Measurements from ENCODE around the gene PPP2R5B. TPM values are rescaled to one million over a fixed set of nuclear protein-coding genes. Genes with fewer than 3 reads are reported as not detected.

The PPP2R5B gene
- total and polyA plus RNA-seq, 9 of the 15 experiments (the other 6 are each of a cell fraction or from before 2014, with no cell fraction given): 0.10 to 7.8 (median 3.3) TPM

- no peaks in the 10 kb centered on the region for H3K79me2 ChIP-seq (ENCODE audit: control insufficient read depth, insufficient read depth, low read length)
- intact Hi-C loops (cut with micrococcal nuclease): no loop called here
- peaks cover 70% of the 10 kb centered on the region; the same call in 2 of the 3 replicates for H3K36me3 ChIP-seq (ENCODE audit: control insufficient read depth, insufficient read depth, low read length)
- no peaks in the 10 kb centered on the region for H3K27me3 ChIP-seq (ENCODE audit: control insufficient read depth in 2 of 2, insufficient read depth in 2 of 2, low read length in 2 of 2)
- TF ChIP-seq POLR2G (IDR thresholded peaks at IDR 0.05; ENCODE audit: low read depth, low read length) (peak; percentile 49; the same call in 1 of the 2 replicates), ZNF282 (CRISPR knock-in tag; IDR thresholded peaks at IDR 0.05) (no peak), BRF1 (IDR thresholded peaks at IDR 0.05; ENCODE audit: borderline replicate concordance, extremely low read depth, insufficient read length) (no peak)
- DNase-seq (ENCODE audit: extremely low read depth in 1 of 4, low spot score in 3 of 4) (no peak), FAIRE-seq (no peak), ATAC-seq (no peak)
- H3K9me3 ChIP-seq (replicated peaks; ENCODE audit: control insufficient read depth, insufficient read depth, low read depth, low read length): no peaks in the 10 kb centered on the region
- no peak overlapping the region for H2AFZ ChIP-seq (ENCODE audit: low read depth, low read length)
- peaks cover 3 to 45% of the 10 kb centered on the region in 2 experiments; a peak in 3 of 5 replicates for H3K4me1 ChIP-seq (replicated peaks in 1 of 2; ENCODE audit: control insufficient read depth in 2 of 2, insufficient read depth in 2 of 2, low read length in 2 of 2)
- no peak overlapping the region for H3K27ac ChIP-seq (ENCODE audit: extremely low read depth, low read depth, low read length)
- no TSS peak for BruUV-seq (replicated peaks)
- no peaks in the 10 kb centered on the region for H4K20me1 ChIP-seq (replicated peaks; ENCODE audit: control insufficient read depth, insufficient read depth, low read length)
- H3K9ac ChIP-seq (ENCODE audit: insufficient read depth in 1 of 2, low read depth in 2 of 2, low read length in 2 of 2): peak overlapping the region in 1 of 2 experiments; percentile 61; a peak in 2 of 4 replicates
- no peak overlapping the region for H3K4me2 ChIP-seq (ENCODE audit: insufficient read depth, low read length)
- no peaks in the 10 kb centered on the region for H3K9me1 ChIP-seq (ENCODE audit: control insufficient read depth, insufficient read depth, low read length)
- CTCF ChIA-PET (ENCODE audit: low intra/inter-chr PET ratio): interaction anchor here (0.6 kb wide), 1 partner anchor 99 kb away, joined by 3 read pairs; the partner anchor contains the start of gene BATF2
- in situ Hi-C loops (cut with MboI): no loop called here
- POLR2A ChIA-PET: interaction anchor here (0.6 to 1.3 kb wide), 4 partner anchors 10 to 603 kb away, joined by 3 read pairs; partner anchors contain the start of gene NEAT1
- WGBS (ENCODE audit: insufficient coverage, low coverage, missing lambda C conversion rate): 93% methylated on average over 13 of the region's 19 CpGs
- H3K4me3 ChIP-seq: no peak overlapping the region
These were observed 27.0 kb upstream of the PPP2R5B start for GRCh38 chr11:64897381-64898075.

GRCh38 chr11:64898076-64898445, 26.4 kb upstream of the PPP2R5B start:
- TF ChIP-seq POLR2G (IDR thresholded peaks at IDR 0.05; ENCODE audit: low read depth, low read length) (peak; percentile 37), FOXP4 (CRISPR knock-in tag; IDR thresholded peaks at IDR 0.05; ENCODE audit: borderline replicate concordance) (no peak)
- Histone ChIP-seq H3K36me3 (ENCODE audit: control insufficient read depth, insufficient read depth, low read length) (peaks cover 74% of the 10 kb centered on the region; the same call in 2 of the 3 replicates), H3K9me3 (replicated peaks; ENCODE audit: control insufficient read depth, insufficient read depth, low read depth, low read length) (no peaks in the 10 kb centered on the region), H2AFZ (ENCODE audit: low read depth, low read length) (no peak overlapping the region), H3K4me1 (replicated peaks in 1 of 2; ENCODE audit: control insufficient read depth in 2 of 2, insufficient read depth in 2 of 2, low read length in 2 of 2) (peaks cover 3 to 43% of the 10 kb centered on the region in 2 experiments; a peak in 3 of 5 replicates), H3K9me1 (ENCODE audit: control insufficient read depth, insufficient read depth, low read length) (no peaks in the 10 kb centered on the region), H3K79me2 (ENCODE audit: control insufficient read depth, insufficient read depth, low read length) (no peaks in the 10 kb centered on the region), H3K27ac (ENCODE audit: extremely low read depth, low read depth, low read length) (no peak overlapping the region), H3K4me2 (ENCODE audit: insufficient read depth, low read length) (no peak overlapping the region), H3K27me3 (ENCODE audit: control insufficient read depth in 2 of 2, insufficient read depth in 2 of 2, low read length in 2 of 2) (no peaks in the 10 kb centered on the region), H3K9ac (ENCODE audit: insufficient read depth in 1 of 2, low read depth in 2 of 2, low read length in 2 of 2) (no peak overlapping the region), H3K4me3 (no peak overlapping the region), H4K20me1 (replicated peaks; ENCODE audit: control insufficient read depth, insufficient read depth, low read length) (no peaks in the 10 kb centered on the region)
- no TSS peak for BruUV-seq (replicated peaks)
- WGBS (ENCODE audit: insufficient coverage, low coverage, missing lambda C conversion rate): 90% methylated on average over 3 of the region's 9 CpGs
- in situ Hi-C loops (cut with MboI) (no loop called here), intact Hi-C loops (cut with micrococcal nuclease) (no loop called here)
- ChIA-PET CTCF (ENCODE audit: low intra/inter-chr PET ratio) (no interaction called here), POLR2A (interaction anchor here (1.1 to 1.3 kb wide), 3 partner anchors 17 to 602 kb away, joined by 3 read pairs; no protein-coding TSS in a partner anchor)
- no peak for ATAC-seq
- no peak for FAIRE-seq
- DNase-seq (ENCODE audit: extremely low read depth in 1 of 4, low spot score in 3 of 4): no peak
